GM18505 (cell line): Measurements from ENCODE around the gene FKBP11.

Source experiments
- ATAC-seq: cut with Tn5 transposase; IDR thresholded peaks from one replicate; pipeline ENCODE4 v1.9.1; 2021; ENCODE audit not compliant: unreplicated experiment
- POLR2A ChIP-seq: IDR thresholded peaks from 4 replicates; pipeline ENCODE4 v1.6.1; 2011; ENCODE audit warnings: borderline replicate concordance; ENCODE audit not compliant: insufficient read depth, insufficient read length; ENCODE audit errors: extremely low read depth

FKBP11 gene

DNA sequence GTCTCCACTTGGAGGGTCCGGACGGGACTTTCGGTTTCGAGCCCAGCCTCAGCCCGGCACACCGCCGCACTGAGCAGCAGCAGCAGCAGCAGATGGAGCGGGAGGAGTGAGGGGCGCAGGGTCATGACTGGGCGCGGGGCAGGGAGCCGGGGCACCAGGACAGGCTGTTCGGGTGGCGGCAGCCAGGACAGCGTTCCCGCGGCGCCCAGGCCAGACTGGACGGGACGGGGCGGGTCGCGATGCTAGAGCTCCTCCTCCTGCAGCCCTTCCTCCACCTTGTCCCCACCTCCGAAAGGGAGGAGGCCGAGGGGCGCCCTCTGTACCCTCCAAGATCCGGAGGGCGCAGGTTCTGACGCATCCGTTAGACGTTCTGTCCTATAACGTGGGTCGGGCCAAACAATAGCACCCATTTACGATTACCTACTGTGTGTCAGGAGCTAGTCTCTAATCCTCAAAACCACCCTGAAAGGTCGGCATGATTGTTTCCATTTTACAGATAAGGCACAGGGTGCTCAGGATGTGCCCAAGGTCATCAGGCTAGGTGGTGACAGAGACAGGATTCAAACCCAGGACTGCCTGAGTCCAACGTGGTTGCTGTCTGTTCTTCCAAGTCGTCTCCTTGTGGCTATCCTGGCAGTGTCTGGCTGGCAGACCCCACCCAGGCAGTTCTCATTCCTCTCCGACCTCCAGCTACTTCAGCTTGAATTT lies at the start of gene FKBP11:
Gene FKBP11 (minus strand): TSS at position 189 of the 708 bp plus-strand sequence. CDS start 64 bp downstream, at position 125.
- TF ChIP-seq POLR2A: peak; percentile 76
- ATAC-seq: peak; percentile 58

DNA sequence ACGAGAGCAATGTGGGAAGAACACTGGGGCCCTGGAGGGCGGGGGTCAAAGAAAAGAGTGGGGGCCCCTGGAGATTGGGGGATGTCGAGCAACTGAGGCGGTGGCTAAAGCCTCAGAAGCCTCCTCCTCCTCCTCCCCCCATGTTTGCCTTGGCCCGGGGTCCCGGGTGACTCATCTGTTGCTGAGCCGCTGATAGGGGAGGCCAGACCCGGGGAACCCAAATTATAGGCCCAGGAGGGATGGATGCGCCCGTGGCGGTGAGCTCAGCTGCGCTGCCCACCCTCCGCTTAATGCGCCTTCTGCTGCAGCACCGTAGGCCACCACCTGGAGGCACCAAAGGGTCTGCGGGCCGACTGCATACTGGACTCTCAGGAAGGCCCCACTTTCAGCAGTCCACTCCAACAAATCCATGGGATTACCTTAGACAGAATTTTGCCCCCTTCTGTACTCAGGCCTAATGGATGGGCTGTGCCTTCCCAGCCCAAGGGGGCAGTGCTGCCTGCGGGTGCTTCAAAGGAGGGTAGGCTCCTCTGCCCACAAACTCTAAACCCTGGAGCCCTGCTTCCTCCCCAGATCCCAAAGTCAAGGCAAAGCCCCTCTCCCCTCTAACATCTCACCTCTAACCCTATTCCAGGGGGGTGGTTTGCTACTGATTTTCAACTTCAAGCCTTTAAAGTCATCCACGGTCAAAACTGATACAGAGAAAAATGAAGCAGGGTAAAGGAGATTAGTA lies 48.8 kb upstream of the FKBP11 start:
- no peak for ATAC-seq

DNA sequence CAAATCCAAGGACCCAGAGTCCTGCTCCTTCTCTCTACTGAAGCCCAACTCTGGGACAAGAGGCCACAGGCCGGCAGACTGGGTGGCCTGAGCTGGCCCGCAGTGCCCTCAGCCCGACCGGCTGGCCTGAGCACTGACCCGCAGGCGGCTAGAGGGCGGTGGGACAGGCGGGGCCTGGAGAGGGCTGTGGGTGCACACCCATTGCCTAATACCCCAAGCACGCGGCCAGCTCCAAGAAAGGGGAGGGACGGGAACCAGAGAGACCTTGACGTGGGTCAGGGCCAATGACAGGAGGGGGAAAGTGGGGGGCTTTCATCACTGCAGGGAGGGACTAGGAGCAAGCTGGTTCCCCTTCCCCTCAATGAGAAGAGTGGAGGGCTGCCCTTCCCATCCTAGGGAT lies 48.2 kb upstream of the FKBP11 start:
- ATAC-seq: no peak
- TF ChIP-seq POLR2A: no peak

More for the DNA sequence above, 48.8 kb upstream of the FKBP11 start:
- TF ChIP-seq POLR2A: no peak

DNA sequence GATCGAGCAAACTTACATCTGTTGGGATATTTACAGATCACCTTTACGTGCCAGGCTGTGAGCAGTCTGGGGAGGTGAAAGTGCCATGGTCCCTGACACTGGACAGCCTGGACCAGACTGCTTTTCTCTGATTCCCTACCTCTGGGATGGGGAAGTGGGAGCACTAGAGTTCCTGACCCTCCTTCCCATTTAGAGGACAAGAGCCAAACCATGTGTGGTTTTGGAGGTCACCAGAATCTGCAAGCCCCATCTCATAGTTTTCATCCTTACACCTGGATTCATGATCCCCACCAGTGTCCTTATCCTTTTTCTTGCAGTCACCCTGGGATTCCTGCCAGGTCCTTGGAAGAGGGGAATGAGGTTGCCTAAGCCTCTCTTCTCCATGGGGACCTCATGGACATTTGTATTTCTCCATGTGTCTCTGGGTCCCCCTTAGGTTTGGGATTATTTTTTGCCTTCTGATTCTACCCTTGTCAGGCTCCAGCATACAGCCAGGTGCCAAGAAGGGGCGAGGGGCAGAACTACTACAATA lies 47.7 kb upstream of the FKBP11 start:
- ATAC-seq: no peak
- TF ChIP-seq POLR2A: no peak

DNA sequence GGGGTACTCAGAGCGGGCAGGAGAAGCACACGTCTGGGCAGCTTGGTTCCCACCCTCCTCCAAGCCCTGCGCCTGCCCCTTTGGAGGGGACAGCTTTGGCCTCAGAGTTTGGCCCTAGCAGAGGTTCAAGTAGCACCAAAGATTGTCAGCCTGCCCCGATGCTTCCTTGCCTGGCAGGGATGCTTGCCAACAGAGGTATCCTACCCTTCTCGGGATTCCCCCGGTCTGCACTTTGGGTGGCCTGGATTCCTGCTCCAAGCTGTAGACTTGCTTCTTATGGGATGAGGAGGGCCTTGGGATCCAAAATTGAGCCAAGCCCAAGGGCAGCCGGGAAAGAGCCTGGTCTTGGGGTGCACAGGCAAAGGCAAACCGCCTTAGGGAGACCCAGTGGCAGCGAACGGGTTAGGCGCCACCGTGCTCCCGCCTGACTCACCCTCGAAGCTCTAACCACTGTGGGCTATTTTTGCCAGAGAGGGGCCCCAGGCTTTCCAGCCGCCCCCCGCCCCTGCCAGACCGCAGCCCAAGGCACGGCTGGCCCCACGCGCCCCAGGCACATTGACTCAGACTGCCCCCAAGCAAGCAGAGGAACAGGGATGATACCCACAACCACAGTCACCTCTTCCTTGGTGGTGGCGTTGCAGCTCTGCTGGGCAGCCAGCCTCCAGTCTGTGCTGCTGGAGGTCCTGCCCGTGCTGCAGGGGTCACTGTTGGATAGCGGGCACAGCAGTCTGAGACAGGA lies 47.1 kb upstream of the FKBP11 start:
- ATAC-seq: no peak
- no peak for TF ChIP-seq POLR2A

DNA sequence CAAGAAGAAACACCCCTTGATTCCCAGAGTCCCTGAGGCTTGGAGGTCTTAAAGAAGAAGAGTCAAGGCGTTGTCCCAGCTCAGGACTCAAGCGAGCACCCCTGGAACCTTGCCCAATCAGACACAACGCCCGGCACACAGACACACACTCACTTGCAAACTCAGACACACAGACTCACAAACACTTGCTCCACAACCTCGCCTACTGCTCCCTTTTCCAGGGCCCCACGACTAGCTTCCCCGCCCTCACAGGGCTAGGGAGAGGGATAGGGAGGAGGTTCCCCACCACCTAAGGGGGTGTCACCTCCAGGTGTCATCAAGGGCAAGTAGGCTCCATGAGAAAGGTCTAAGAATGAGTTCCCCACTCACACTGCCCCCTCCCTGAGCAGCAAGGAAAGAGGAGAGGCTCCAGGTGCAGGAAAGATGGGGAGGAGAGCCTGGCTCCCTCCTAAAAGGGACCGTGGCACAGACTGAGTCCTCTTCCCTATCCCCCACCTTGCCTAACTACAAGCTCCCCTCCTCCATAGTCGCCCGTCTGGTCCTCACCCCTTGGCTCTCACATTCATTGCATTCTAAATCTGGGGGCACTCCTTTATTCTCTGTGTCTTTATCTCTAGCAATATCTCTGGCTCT lies 45.5 kb upstream of the FKBP11 start:
- no peak for ATAC-seq
- no peak for TF ChIP-seq POLR2A

DNA sequence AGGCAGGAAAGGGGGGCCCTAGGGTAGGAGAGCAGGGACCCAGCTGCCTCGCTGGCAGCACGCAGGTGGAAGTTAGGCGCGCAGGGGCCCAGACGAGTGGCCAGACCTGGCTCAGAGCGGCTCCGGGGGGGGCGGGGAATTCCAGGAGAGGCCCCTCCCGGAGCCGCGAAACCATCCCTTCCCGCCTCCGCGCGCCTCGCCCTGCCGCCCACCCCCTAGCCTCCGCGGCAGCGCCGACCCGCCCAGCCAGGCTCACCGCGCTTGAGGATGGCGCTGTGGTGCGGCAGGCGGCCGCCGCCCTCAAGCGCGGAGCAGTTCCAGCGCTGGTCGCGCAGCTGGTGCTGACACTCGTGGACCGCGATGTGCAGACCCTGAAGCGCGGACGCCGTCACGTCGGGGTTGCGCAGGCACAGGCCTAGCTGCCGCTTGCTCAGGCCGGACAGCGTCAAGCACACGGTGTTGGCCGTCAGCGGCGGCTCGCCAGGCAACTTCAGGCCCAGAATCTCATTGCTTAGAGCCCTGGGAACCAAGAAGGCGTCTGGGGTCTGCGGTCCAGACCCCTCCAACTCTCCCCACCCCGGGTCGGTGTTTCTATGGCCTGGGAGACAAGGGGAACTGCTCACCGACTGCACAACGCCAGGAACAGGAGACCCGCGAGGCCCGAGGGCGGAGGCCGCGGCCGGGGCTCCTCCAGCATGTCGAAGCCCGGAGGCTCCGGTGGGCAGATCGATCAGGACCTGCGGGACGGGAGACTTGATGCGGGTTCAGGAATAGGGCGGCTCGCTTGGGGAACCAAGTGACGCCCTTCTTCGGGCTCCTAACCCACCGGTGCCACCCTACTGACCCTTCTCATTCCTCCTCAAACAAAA lies 44.8 kb upstream of the FKBP11 start:
- TF ChIP-seq POLR2A: no peak
- no peak for ATAC-seq

DNA sequence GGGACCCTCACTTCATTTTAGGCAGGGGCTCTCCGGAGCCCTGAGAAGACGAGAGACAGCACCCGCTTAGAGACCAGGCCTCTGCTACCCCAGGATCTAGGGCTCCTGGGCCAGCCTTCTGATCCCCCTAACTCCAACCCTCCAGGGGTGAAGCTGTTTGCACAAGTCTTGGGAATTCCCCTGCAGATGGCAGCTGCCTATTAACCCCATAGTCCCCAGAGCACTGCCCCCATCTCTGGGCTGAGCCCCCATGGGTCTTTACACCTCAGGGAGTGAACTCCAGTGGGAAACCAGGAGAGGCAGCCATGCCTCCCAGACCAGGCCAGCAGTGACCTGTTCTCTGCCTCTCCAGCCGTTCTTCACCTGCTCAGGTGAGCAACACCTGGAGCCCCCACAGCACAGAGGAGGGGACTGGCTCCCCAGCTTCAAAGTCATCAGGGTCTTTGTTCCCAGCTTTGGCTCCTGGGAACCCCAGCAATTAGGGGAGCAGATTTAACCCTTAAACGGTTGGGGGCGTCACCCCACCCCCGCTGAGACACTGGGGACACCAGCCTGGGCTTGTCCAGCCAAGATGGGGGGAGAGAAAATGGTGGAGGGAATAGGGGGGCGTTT lies 44.0 kb upstream of the FKBP11 start:
- ATAC-seq: no peak
- TF ChIP-seq POLR2A: no peak

DNA sequence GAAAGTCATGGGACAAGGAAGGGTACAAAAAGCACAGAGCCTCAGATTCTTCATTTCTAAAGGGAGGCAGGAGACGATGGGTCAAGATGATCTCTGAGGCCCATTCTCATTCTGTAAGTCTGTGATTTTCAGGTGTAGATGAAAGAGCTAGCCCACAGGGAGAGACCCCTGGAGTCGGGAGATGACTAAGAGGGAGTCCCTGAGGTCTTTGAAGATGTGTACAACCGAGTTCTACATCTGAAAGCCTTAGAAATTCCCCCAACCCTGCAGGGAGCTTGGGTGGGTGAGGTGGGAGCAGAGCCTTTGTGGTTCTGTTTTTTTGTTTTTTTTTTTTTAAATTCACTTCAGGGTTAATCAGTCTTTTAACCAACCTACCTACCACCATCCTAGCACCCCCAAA lies 43.2 kb upstream of the FKBP11 start:
- TF ChIP-seq POLR2A: no peak
- ATAC-seq: no peak

DNA sequence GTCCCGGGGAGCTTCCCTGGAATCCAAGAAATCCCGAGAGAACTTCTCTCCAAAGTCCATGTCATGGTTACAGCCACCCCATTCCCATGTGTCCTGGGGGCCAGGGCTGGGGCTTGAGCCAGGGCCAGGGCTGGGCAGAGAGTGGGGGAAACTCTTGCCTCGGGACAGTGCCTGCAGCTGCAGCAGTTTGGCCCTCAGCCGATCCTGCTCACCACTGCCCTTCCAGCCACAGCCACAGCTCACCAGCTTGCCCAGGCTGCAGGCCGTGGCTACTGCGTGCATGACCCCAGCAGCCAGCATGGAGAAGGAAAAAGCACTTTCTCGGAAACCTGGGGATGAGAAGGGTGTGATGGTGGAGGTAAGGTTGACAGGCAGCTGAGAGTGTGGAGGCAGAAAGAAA lies 42.7 kb upstream of the FKBP11 start:
- no peak for TF ChIP-seq POLR2A
- ATAC-seq: no peak

DNA sequence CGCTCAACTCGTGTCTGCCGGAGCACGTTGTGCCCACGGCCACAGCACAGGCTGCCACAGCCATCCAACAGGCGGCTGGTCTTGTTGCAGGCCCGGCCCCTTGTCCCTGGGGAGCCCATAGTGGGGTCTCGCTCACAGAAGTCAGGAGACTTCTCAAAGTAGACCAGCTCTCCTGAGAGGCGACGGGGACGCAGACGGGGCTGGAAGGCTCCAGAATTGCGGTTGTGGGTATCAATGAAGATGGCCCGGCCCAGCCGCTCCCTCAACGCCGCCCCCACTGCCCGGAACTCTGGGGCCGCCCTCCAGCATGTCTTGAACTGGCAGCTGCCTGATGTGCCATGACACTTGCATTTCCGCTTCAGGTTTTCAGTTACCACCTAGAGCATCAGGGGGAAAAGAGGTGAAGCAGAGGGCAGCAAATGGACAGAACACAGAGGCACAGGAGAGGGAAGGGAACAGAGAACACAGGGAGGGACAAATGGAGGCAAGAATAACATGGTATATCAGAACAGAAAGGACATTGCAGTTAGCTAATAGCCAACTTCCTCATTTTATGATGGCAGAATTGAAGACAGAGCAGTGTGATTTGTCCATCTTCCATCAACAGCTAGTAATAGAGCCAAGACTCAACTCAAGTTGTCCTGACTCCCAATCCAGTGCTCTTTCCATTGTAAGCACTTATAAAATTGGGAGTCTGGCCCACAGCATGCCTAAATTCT lies 41.0 kb upstream of the FKBP11 start:
- TF ChIP-seq POLR2A: no peak

DNA sequence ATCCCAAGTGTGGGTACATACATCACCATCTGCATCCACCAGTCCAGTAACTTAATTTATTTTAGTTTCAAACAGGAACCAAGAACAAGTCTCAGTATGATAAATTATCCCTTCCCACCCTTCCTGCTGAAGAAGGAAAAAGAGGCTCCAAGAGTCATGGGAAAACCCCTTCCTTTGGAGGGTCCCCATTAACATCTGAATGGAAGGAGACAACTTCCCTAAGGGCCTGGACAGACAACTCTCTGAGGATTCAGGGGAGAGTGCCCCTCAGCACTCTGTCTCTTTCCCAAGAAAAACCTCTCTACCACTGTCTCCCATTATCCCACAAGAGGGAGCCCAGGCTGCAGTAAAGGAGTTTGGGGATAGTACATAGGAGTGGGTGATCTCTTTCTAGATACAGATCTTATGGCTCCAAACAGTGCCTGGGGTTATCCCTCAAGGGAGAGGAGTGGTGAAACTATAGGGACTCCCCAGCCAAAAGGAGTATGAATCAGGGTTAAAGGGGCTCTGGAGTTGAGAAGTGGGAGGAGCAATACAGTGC lies 40.1 kb upstream of the FKBP11 start:
- no peak for ATAC-seq
- TF ChIP-seq POLR2A: no peak

More for the DNA sequence above, 41.0 kb upstream of the FKBP11 start:
- no peak for ATAC-seq

DNA sequence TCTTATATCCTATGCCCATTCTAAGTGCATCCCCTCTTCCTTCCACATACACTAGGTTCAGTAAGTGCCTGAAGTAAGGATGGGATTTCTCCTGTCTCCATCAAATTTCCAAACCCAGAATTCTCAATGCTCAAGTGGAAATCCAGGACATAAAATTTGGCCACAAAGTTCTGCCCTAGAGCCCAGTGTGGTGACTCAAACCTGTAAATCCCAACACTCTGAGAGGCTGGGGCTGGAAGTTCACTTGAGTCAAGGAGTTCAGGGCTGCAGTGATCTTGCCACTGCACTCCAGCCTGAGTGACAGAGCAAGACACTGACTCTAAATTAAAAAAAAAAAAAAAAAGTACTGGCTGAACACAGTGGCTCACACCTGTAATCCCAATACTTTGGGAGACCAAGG lies 36.5 kb upstream of the FKBP11 start:
- no peak for ATAC-seq
- TF ChIP-seq POLR2A: no peak
